Erythroblast (primary cell): ENCODE results near the gene KAT14.

Experiments used
- GATA1 ChIP-seq: IDR thresholded peaks from 2 replicates; pipeline ENCODE4 v1.6.1; 2011; ENCODE audit warnings: low read depth, mild to moderate bottlenecking, control low read depth, low read length, moderate library complexity
- POLR2A ChIP-seq: IDR thresholded peaks from 2 replicates; pipeline ENCODE4 v1.6.1; 2011; ENCODE audit warnings: mild to moderate bottlenecking, low read length

GRCh38 chr20:18166241-18166881 is 28.7 kb downstream of the KAT14 start:
- TF ChIP-seq POLR2A (no peak), GATA1 (no peak)
